ENCODE data around the gene PTPN1.
"Not testable (repeated sequence)": the region's sequence is repeated elsewhere in the genome, so short reads cannot be mapped to it uniquely, and the experiment has no call there.

The PTPN1 gene

DNA sequence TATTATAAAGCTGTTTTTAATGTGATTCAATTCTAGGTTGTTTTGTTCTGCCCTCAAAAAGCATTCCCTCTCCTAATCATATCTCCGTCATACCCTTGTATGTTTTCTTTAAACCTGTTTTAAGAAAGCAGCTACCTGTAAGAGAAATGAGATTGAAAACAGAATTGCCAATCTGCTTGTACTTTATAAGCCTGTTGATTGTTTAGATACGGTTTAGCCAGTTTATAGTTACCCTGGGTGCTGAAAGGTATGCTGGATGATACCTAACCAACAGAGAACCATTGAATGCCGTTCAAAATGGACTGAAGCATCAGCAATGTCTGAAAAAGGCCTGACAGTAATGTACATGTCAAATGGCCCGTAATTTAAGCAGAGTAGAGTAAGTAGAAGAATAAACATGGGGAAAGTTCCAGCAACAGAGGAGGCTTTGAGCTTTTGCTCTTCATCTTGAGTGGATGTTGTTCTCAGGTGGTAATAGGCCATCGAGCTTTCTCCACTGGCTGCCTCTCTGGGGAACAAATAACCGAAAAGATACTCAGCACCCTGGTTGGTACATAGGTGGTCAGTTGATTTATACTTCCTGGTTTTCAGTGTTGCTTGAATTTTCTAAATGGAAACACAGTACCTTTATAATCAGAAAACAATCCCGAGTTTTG lies 27.5 kb downstream of the PTPN1 start:
- Histone ChIP-seq H3K27me3 (no peaks in the 10 kb centered on the region), H3K36me3 (no peaks in the 10 kb centered on the region), H3K4me3 (ENCODE audit: low read depth, low read length) (no peak overlapping the region), H3K4me1 (no peaks in the 10 kb centered on the region), H3K9me3 (no peaks in the 10 kb centered on the region)
- no peak for TF ChIP-seq CTCF (IDR thresholded peaks at IDR 0.05; ENCODE audit: low read depth, low read length)
- no peak for DNase-seq

DNA sequence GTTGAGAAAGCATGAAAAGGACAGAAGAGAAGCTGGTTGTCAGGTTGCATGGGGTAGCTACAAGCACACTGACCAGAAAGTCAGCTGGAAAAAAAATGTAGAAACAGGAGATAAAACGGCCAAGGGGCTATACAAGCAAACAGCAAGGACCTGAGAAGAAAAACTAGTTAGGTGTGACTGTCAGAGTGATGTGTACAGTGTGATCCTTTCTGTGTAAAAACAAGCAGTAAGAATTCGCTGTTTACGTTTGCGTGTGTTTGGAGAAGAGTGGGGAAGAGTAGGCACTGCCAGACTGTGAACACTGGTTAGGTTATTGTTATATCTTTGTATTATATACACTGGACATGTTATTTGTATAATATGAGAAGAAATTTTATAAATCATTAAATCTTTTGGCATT lies 28.1 kb downstream of the PTPN1 start:
- Histone ChIP-seq H3K9me3 (no peaks in the 10 kb centered on the region), H3K4me3 (ENCODE audit: low read depth, low read length) (no peak overlapping the region), H3K4me1 (no peaks in the 10 kb centered on the region), H3K36me3 (no peaks in the 10 kb centered on the region), H3K27me3 (no peaks in the 10 kb centered on the region)
- no peak for DNase-seq
- TF ChIP-seq CTCF (IDR thresholded peaks at IDR 0.05; ENCODE audit: low read depth, low read length) = no peak

- not testable (repeated sequence) for H3K4me3 ChIP-seq (ENCODE audit: low read depth, low read length); DNase-seq; H3K9me3 ChIP-seq; H3K27me3 ChIP-seq; H3K4me1 ChIP-seq; H3K36me3 ChIP-seq
These were observed 29.6 kb downstream of the PTPN1 start for GRCh38 chr20:50539798-50540197.

- no peak for TF ChIP-seq CTCF (IDR thresholded peaks at IDR 0.05; ENCODE audit: low read depth, low read length)
- no peaks in the 10 kb centered on the region for H3K4me1 ChIP-seq
- no peak for DNase-seq
- no peaks in the 10 kb centered on the region for H3K27me3 ChIP-seq
- H3K36me3 ChIP-seq = no peaks in the 10 kb centered on the region
- no peaks in the 10 kb centered on the region for H3K9me3 ChIP-seq
- no peak overlapping the region for H3K4me3 ChIP-seq (ENCODE audit: low read depth, low read length)
These were observed 30.7 kb downstream of the PTPN1 start for GRCh38 chr20:50540620-50541605.

DNA sequence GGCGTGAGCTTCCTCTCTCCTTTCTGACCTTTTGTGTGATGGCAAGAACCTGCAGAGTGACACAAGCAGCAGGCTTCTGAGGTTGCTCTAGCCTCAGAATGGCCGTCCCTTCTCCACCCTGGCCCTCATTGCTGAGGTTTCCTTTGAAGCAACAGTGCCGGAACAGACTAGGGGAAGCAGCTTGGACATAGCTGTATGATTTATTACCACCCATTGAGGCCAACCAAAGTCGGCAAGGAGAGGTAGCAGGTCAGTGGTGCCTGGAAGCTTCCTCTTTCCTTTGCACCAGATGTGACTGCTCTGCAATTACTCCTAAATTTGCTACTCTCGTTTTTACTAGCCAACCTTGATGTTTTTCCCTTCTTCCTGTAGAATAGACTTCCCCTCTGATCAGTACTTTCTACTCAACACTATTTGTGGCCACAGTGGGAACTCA lies 31.4 kb downstream of the PTPN1 start:
- no peak for TF ChIP-seq CTCF (IDR thresholded peaks at IDR 0.05; ENCODE audit: low read depth, low read length)
- H3K36me3 ChIP-seq = no peaks in the 10 kb centered on the region
- DNase-seq = no peak
- H3K4me3 ChIP-seq (ENCODE audit: low read depth, low read length) = no peak overlapping the region
- no peaks in the 10 kb centered on the region for H3K9me3 ChIP-seq
- H3K4me1 ChIP-seq = no peaks in the 10 kb centered on the region
- H3K27me3 ChIP-seq = no peaks in the 10 kb centered on the region

- Histone ChIP-seq H3K36me3 (no peaks in the 10 kb centered on the region), H3K27me3 (no peaks in the 10 kb centered on the region), H3K4me1 (no peaks in the 10 kb centered on the region), H3K4me3 (ENCODE audit: low read depth, low read length) (no peak overlapping the region), H3K9me3 (no peaks in the 10 kb centered on the region)
- no peak for TF ChIP-seq CTCF (IDR thresholded peaks at IDR 0.05; ENCODE audit: low read depth, low read length)
- no peak for DNase-seq
These were observed 33.1 kb downstream of the PTPN1 start for GRCh38 chr20:50543326-50543725.
